ENCODE measurements around the gene PDE9A.
"Not testable (repeated sequence)": the region's sequence is repeated elsewhere in the genome, so short reads cannot be mapped to it uniquely, and the experiment has no call there.

The PDE9A gene

GRCh38 chr21:42612390-42612789, 41.0 kb upstream of the PDE9A start:
- in situ Hi-C loops (cut with HindIII; ENCODE audit: low sequenced_read_pairs) = loop anchor here (10.0 kb wide), 1 partner anchor 122 kb away; no protein-coding TSS in a partner anchor
- no peak for TF ChIP-seq CTCF (IDR thresholded peaks at IDR 0.05; ENCODE audit: low read depth, low read length, missing control alignments)
- no peak for DNase-seq (ENCODE audit: low read depth)
- no peak overlapping the region for H3K4me3 ChIP-seq (ENCODE audit: low read depth, low read length)

- in situ Hi-C loops (cut with HindIII; ENCODE audit: low sequenced_read_pairs) = loop anchor here (10.0 kb wide), 1 partner anchor 121 kb away; no protein-coding TSS in a partner anchor
These were observed 39.7 kb upstream of the PDE9A start for GRCh38 chr21:42613756-42614155.

GRCh38 chr21:42614396-42614795, 39.0 kb upstream of the PDE9A start:
- no peak overlapping the region for H3K4me3 ChIP-seq (ENCODE audit: low read depth, low read length)
- in situ Hi-C loops (cut with HindIII; ENCODE audit: low sequenced_read_pairs) = loop anchor here (10.0 kb wide), 1 partner anchor 120 kb away; no protein-coding TSS in a partner anchor
- TF ChIP-seq CTCF (IDR thresholded peaks at IDR 0.05; ENCODE audit: low read depth, low read length, missing control alignments) = no peak
- DNase-seq (ENCODE audit: low read depth) = no peak

More at GRCh38 chr21:42613756-42614155, 39.7 kb upstream of the PDE9A start:
- DNase-seq (ENCODE audit: low read depth) = no peak
- no peak for TF ChIP-seq CTCF (IDR thresholded peaks at IDR 0.05; ENCODE audit: low read depth, low read length, missing control alignments)
- no peak overlapping the region for H3K4me3 ChIP-seq (ENCODE audit: low read depth, low read length)

GRCh38 chr21:42614811-42615351, 38.5 kb upstream of the PDE9A start:
- no peak for DNase-seq (ENCODE audit: low read depth)
- in situ Hi-C loops (cut with HindIII; ENCODE audit: low sequenced_read_pairs) = loop anchor here (10.0 kb wide), 1 partner anchor 120 kb away; no protein-coding TSS in a partner anchor
- TF ChIP-seq CTCF (IDR thresholded peaks at IDR 0.05; ENCODE audit: low read depth, low read length, missing control alignments) = no peak
- H3K4me3 ChIP-seq (ENCODE audit: low read depth, low read length) = no peak overlapping the region

GRCh38 chr21:42615377-42615776, 38.0 kb upstream of the PDE9A start:
- H3K4me3 ChIP-seq (ENCODE audit: low read depth, low read length); DNase-seq (ENCODE audit: low read depth): not testable (repeated sequence)
- in situ Hi-C loops (cut with HindIII; ENCODE audit: low sequenced_read_pairs) = loop anchor here (10.0 kb wide), 1 partner anchor 119 kb away; no protein-coding TSS in a partner anchor

GRCh38 chr21:42615924-42616323, 37.5 kb upstream of the PDE9A start:
- in situ Hi-C loops (cut with HindIII; ENCODE audit: low sequenced_read_pairs) = loop anchor here (10.0 kb wide), 1 partner anchor 119 kb away; no protein-coding TSS in a partner anchor
- DNase-seq (ENCODE audit: low read depth) = no peak
- H3K4me3 ChIP-seq (ENCODE audit: low read depth, low read length) = no peak overlapping the region
- no peak for TF ChIP-seq CTCF (IDR thresholded peaks at IDR 0.05; ENCODE audit: low read depth, low read length, missing control alignments)

GRCh38 chr21:42616446-42616845, 37.0 kb upstream of the PDE9A start:
- no peak for DNase-seq (ENCODE audit: low read depth)
- no peak overlapping the region for H3K4me3 ChIP-seq (ENCODE audit: low read depth, low read length)
- TF ChIP-seq CTCF (IDR thresholded peaks at IDR 0.05; ENCODE audit: low read depth, low read length, missing control alignments) = no peak
- in situ Hi-C loops (cut with HindIII; ENCODE audit: low sequenced_read_pairs) = loop anchor here (10.0 kb wide), 1 partner anchor 118 kb away; no protein-coding TSS in a partner anchor

Measured in astrocyte of the cerebellum (primary cell).